UCSD-AML1 (cell line): ENCODE data around the gene TNIP1.

Source experiments
- DNase-seq: peaks from one replicate; lab custom pipeline; 2025; ENCODE audit not compliant: unreplicated experiment; lab: John Stamatoyannopoulos, UW

TNIP1 gene

DNA sequence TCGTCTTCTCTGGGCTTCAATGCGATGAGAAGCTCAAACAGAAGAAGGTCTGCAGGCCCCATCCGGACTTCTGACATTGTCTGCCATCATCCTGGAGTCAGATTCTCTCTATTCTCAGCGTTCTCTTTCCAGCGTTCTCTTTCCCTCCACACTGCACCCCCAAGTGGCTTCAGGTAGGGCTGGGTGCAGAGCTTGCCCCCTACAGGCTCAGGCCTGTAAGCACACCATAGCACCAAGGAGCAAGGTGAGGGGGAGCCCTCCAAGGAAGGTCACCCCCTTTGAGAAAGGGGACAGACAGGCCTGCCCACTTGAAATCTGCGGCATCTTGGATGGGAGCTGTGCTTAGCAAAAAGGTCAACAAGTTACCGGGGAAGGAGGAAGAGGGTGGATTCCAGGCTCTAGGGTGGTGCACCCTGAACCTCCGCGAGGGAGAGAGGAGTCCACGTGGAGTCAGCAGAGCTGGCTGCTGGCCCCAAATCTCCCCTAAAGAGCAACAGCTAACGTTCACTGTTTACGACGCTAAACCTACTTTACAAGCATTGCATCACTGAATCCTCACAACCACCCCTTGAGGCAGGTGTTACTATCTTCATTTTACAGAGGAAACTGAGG, 32.9 kb downstream of the TNIP1 start:
- DNase-seq = no peak

DNA sequence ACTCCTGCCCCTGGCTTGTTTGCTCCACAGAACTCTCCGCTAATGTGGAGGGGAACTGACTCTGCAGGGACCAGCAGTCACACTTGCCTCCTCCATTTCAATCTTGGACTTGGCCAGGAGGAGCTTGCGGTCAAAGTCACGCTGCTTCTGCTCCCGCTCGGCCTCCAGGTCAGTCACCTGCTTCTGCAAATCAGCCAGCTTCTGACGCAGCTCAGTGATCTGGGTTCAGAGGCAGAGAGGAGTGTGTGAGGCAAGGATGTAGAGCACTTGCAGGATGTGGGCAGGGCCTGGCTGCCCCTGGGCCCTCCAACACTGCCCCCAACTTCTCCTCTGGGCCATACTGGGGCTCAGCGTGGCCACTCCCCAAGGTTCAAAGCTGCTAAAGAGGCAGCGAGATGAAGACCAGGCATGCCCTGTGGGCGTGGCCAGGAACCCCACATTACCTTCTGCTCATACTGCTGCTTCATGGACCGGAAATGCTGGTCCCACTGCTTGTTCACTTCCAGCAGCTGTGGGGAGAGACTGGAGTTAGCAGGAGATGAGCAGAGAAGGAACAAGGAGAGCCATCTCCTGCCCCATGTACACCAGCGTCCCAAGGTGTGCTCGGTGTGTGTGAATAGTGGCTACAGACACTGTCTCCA, 38.3 kb downstream of the TNIP1 start:
- no peak for DNase-seq

DNA sequence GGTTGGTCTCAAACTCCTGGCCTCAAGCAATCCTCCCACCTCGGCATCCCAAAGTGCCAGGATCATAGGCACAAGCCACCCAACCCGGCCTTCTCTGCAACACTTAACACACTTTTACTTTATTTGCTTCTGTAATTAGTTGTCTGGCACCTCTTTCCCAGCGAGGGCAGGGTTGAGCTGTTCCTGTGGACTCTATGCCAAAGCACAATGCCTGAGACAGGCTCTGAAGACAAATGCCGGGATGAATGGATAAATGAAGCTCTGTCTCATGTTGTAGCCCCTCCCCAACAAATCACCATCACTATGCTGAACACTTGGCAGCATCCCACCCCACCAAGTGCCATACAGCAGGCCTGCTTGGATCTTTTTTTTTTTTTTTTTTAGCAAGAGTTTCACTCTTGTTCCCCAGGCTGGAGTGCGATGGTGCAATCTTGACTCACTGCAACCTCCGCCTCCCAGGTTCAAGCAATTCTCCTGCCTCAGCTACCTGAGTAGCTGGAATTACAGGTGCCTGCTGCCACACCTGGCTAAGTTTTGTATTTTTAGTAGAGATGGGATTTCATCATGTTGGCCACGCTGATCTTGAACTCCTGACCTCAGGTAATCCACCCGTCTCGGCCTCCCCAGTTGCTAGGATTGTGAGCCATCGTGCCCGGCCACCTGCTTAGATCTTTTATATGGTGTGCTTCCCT, 39.1 kb downstream of the TNIP1 start:
- no peak for DNase-seq

- no peak for DNase-seq
These were observed 40.6 kb downstream of the TNIP1 start for GRCh38 chr5:151040211-151040747.

DNA sequence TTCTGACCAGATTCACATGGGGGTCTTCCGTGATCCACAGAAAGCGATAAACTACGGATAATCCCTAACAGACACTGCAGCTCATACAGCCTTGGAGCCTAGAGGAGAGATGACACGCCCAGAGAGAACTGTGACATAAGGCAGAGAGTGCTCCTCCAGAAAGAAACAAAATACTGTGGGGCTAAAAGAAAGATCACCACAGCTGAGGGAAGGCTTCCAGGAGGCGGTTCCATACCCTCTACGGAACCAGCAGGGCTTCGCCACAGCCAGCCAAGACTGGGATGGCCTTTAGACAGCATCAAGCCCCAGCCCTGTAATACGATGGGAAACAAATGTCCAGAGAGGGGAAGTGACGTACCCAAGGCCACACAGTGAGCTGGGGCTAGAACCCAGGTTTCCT, 41.2 kb downstream of the TNIP1 start:
- DNase-seq = no peak

DNA sequence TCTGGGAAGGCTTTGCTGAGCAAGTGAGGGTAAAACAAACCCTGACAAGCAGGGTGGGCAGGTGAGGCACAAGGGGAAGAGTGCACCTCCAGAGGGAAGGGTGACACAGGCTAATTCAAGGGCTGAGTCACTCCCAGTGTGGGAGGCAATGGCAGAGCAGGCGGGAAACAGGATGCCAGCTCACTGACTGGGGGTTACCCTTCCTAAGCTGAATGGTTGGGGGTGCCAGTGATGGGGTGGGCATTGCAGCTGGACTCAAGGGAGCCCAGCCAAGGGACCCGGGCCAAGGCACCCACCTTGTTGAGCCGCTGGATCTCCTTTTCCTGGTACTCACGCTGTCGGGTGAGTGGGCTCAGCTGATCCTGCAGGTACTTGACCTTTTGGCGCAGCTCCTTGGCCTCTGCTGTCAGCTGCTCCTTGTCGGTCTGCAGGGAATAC, 42.0 kb downstream of the TNIP1 start:
- DNase-seq = no peak

- DNase-seq = no peak
These were observed 42.5 kb downstream of the TNIP1 start for GRCh38 chr5:151038412-151038745.

GRCh38 chr5:151037561-151038411, 43.0 kb downstream of the TNIP1 start:
- no peak for DNase-seq

DNA sequence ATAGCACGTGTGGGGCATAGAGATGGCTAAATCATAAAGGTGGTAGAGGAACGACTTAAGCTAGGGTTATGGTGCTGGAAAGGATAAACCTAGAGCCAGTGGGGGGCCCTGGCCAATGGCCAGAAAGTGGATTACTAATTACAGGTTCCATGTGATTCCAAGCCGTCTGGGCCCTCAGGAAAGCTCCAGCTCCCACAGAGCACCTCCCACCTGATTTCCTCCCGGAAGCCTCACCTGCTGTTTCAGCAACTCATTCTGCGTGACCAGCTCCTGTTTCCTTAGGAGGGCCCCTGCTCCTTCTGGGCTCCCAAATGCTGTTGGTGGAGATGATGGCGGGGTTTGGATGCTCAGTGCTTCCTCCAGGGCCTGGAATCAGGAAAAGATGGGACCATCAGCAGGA, 44.3 kb downstream of the TNIP1 start:
- no peak for DNase-seq

DNA sequence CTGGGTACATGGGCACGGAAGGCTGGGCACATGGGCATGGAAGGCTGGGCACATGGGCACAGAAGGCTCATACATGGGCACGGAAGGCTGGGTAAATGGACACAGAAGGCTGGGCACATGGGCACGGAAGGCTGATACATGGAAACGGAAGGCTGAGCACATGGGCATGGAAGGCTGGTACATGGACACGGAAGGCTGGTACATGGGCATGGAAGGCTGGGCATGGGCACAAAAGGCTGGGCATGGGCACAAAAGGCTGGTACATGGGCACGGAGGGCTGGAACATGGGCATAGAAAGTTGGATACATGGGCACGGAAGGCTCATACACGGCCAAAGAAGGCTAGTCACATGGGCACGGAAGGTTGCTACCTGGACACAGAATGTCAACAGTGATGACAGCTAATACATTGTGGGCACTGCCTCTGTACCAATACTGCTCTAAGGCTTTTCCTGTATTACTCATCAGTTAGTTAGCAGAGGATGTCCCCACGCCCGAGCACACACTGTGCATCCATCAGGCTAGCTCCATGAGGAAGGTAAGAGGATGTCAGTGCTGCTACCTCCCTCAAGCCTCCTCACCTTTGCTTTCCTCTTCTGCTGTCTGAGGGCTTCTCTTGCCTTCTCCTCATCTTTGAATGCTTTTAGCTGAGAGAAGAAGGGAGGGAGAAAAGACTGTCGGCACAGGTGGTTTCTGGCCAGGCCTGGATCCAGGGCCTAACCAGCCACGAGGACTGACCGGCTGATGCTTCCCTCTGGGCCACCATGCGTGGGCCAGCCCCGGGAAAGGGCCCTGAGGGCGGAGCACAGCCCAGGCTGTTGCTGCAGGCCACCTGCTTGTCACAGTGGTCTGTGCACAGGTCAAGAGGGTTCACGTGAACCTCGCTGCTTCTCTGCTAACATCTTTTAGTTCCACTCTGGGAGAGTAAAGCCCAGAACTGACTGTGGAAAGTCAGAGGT, 46.1 kb downstream of the TNIP1 start:
- DNase-seq = no peak

- no peak for DNase-seq
These were observed 47.5 kb downstream of the TNIP1 start for GRCh38 chr5:151033217-151033934.

GRCh38 chr5:151031554-151031953, 49.3 kb downstream of the TNIP1 start:
- DNase-seq = no peak

- no peak for DNase-seq
These were observed 50.5 kb downstream of the TNIP1 start for GRCh38 chr5:151030379-151030778.

DNA sequence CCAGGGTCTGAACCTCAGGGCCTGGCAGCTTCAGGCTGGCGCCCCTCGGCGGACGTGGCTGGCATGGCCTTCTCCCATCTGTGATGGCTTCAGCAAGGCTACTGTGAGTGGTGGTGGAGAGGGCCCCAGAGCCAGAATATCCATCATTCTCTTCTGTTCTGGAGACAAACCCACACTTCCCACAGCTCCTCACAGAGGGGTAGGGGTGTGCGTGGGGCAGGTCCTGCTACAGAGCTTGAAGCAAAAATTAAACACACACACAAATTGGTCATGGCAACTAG, 50.8 kb downstream of the TNIP1 start:
- no peak for DNase-seq

DNA sequence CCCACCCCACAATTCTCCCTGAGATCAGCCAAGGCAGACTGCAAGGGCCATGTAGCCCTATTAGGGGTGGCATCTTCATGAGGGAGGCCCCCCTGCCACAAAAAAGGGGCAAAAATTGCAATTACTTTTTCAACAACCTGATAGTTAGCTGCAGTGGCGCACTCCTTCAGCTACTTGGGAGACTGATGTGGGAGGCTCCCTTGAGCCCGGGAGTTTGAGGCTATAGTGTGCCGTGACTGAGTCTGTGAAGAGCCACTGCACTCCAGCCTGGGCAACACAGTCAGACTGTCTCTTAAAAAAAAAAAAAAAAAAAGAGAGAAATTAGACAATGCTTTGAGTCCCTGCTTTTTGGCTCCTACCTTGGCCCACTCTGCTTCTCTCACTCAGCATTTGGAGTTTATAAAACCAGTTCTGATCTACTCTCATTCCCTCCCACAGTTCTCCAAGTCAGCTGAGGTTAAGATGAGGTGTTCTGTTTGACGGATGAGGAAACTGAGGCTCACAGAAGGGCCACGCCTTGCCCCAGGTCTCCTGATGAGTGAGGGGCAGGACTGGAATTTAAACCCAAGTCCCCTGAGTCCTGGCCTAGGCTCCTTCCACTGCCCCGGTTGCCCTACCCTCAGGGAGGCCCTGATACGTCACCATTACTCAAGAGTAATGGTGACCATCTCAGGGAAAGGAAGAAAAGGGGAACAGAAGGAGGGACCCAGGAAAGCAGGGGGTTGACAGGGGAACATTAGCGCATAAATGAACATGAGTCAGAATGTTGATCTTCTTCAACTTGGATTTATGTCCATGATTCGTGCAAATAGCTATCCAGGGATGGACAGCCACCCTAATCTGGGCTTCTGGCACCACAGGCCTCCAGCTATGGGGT, 51.4 kb downstream of the TNIP1 start:
- no peak for DNase-seq

GRCh38 chr5:151028717-151029116, 52.1 kb downstream of the TNIP1 start:
- DNase-seq = no peak

GRCh38 chr5:151027961-151028479, 52.8 kb downstream of the TNIP1 start:
- DNase-seq = no peak

DNA sequence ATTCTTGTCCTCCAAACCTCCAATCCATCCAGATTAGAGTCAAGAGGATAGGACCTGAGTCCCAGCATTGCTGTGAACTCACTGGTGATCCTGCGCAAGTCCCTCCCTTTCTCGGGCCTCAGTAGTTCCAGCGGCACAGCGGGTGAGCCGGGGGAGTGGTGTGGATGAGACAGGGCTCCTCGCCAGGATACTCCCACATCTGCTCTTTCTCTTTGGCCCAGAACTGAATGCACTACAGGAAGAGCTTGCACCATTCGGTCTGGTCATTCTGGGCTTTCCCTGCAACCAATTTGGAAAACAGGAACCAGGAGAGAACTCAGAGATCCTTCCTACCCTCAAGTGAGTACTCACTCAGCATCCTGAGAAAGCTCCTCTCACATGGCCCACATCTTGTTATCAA, 54.2 kb downstream of the TNIP1 start:
- DNase-seq = no peak

DNA sequence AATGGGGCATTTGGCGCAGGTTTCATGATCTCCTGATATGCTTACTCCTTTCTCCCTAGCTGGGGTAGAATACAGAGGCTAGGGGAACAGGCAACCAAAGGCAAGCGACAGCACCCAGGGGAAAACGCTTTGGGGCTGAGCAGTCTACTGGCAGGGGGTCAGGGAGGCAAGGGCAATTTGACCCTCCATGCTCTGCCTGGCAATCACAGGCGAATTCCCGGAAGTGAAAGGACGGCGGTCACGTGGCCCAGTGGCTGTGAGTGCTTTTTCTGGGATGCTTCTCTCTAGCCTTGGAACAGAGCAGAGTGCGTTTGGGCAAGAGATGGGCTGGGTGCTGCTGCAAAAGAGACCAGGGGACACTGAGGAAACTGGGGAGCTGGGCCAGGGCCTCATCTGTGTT, 54.7 kb downstream of the TNIP1 start:
- no peak for DNase-seq
